Neural progenitor cell (in vitro differentiated cells): ENCODE data around the gene ZBTB20. TPM values are rescaled to one million over a fixed set of nuclear protein-coding genes. Genes with fewer than 3 reads are reported as not detected.
A peak's percentile ranks its signal among the peaks of the same experiment; 100 is the strongest.
"Not testable (repeated sequence)": the region's sequence is repeated elsewhere in the genome, so short reads cannot be mapped to it uniquely, and the experiment has no call there.

Experiments used
- DNase-seq: peaks from one replicate; pipeline ENCODE4 v3.0.0-alpha.2; 2016; ENCODE audit warnings: low spot score
- H2AFZ ChIP-seq: fragments of 200-600 bp; sonication (generic); replicated peaks from 2 replicates; pipeline ENCODE4 v1.6.1; 2016; ENCODE audit warnings: antibody characterized with exemption
- H3F3A ChIP-seq: fragments of 200-600 bp; sonication (generic); 2 replicates; pipeline ENCODE4 v1.6.1; 2016; ENCODE audit warnings: antibody characterized with exemption, low read depth
- H3K27ac ChIP-seq: fragments of 200-600 bp; sonication (generic); 2 replicates; pipeline ENCODE4 v1.5.1; 2016; ENCODE audit warnings: mild to moderate bottlenecking
- H3K27me3 ChIP-seq: fragments of 200-600 bp; sonication (generic); 2 replicates; pipeline ENCODE4 v1.6.1; 2016; ENCODE audit warnings: mild to moderate bottlenecking, moderate library complexity
- H3K36me3 ChIP-seq: fragments of 200-600 bp; sonication (generic); 2 replicates; pipeline ENCODE4 v1.5.1; 2016
- H3K4me1 ChIP-seq: fragments of 200-600 bp; sonication (generic); 2 replicates; pipeline ENCODE4 v1.6.1; 2016; ENCODE audit warnings: mixed run types
- H3K4me2 ChIP-seq: fragments of 200-600 bp; sonication (generic); 2 replicates; pipeline ENCODE4 v1.6.1; 2016
- H3K4me3 ChIP-seq: fragments of 200-600 bp; sonication (generic); 2 replicates; pipeline ENCODE4 v1.5.1; 2016
- H3K79me2 ChIP-seq: fragments of 200-600 bp; sonication (generic); 2 replicates; pipeline ENCODE4 v1.6.1; 2016; ENCODE audit warnings: low read depth
- H3K9ac ChIP-seq: fragments of 200-600 bp; sonication (generic); 2 replicates; pipeline ENCODE4 v1.6.1; 2016
- H3K9me3 ChIP-seq: fragments of 200-600 bp; sonication (generic); 2 replicates; pipeline ENCODE4 v1.5.1; 2016; ENCODE audit warnings: low read depth
- H4K20me1 ChIP-seq: fragments of 200-600 bp; sonication (generic); 2 replicates; pipeline ENCODE4 v1.6.1; 2016; ENCODE audit warnings: low read depth
- H3K27ac Mint-ChIP-seq: 3 replicates; pipeline ENCODE4 v1.8.0; 2021; ENCODE audit warnings: mixed read lengths
- H3K27me3 Mint-ChIP-seq: 2 replicates; pipeline ENCODE4 v1.8.0; 2022; ENCODE audit warnings: low read depth, mild to moderate bottlenecking, inconsistent platforms, moderate library complexity, mixed read lengths; ENCODE audit not compliant: insufficient read depth
- H3K36me3 Mint-ChIP-seq: 3 replicates; pipeline ENCODE4 v1.8.0; 2021; ENCODE audit warnings: mixed read lengths
- H3K4me1 Mint-ChIP-seq: 3 replicates; pipeline ENCODE4 v1.8.0; 2021; ENCODE audit warnings: mixed read lengths
- H3K4me3 Mint-ChIP-seq: 3 replicates; pipeline ENCODE4 v1.8.0; 2021; ENCODE audit warnings: mild to moderate bottlenecking, moderate library complexity, mixed read lengths
- H3K9me3 Mint-ChIP-seq: 3 replicates; pipeline ENCODE4 v1.8.0; 2020; ENCODE audit warnings: mixed read lengths
- EZH2 ChIP-seq: fragments of 200-600 bp; sonication (generic); IDR thresholded peaks from 2 replicates; pipeline ENCODE4 v1.6.1; 2017; ENCODE audit warnings: antibody characterized with exemption, mild to moderate bottlenecking, moderate library complexity
- EZH2phosphoT487 ChIP-seq: fragments of 200-600 bp; sonication (generic); IDR thresholded peaks from 2 replicates; pipeline ENCODE4 v1.6.1; 2017; ENCODE audit warnings: antibody characterized with exemption
- total RNA-seq: library from RNA; depleted of rRNA; stranded (reverse); fragments of >200 nt; gene quantifications from 2 replicates; pipeline ENCODE4 v1.2.3, GENCODE V29; 2015; ENCODE audit warnings: low replicate concordance
- TF ChIP-seq, protein P1 (sequence below): fragments of 200-600 bp; sonication (generic); IDR thresholded peaks from 2 replicates; pipeline ENCODE4 v1.5.1; 2017; ENCODE audit warnings: antibody characterized with exemption, mild to moderate bottlenecking

Gene ZBTB20
- total RNA-seq, 1 donor from 2014 or later, result 1.9 TPM

DNA sequence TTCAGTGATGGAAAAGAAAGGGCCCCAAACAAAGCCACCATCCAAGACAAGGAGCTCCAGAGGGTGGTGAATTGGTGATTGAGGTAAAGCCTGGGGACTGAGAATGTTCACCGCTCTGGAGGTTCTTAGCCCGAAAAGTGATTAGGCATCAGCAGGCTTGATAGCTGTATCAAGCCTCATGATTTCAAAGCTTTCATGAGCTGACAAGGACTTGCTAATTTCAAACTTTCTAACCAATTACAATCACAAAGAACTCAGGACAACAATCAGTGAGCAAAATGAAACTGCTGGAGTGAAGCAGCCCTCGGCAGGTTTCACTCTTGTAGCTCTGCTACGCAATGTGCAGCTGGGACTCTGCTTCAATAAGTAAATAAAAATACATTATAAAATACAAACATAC is 461.9 kb downstream of the ZBTB20 start:
- Histone ChIP-seq H3K4me2 (peak overlapping the region; percentile 47), H3K9me3 (no peaks in the 10 kb centered on the region), H3K27me3 (no peaks in the 10 kb centered on the region), H3K9ac (no peak overlapping the region), H3K4me1 (peaks cover 32% of the 10 kb centered on the region), H4K20me1 (no peaks in the 10 kb centered on the region), H2AFZ (peak overlapping the region; percentile 85), H3F3A (peaks cover 11% of the 10 kb centered on the region), H3K27ac (peak overlapping the region; percentile 83), H3K79me2 (no peaks in the 10 kb centered on the region), H3K4me3 (no peak overlapping the region), H3K36me3 (no peaks in the 10 kb centered on the region)
- Mint-ChIP-seq H3K36me3 (no peaks in the 10 kb centered on the region), H3K27ac (peak overlapping the region; percentile 76), H3K4me3 (peak overlapping the region; percentile 25), H3K9me3 (no peaks in the 10 kb centered on the region), H3K27me3 (no peaks in the 10 kb centered on the region), H3K4me1 (peaks cover 31% of the 10 kb centered on the region)
- TF ChIP-seq EZH2phosphoT487 (no peak), EZH2 (no peak)
- TF ChIP-seq, protein P1, sequence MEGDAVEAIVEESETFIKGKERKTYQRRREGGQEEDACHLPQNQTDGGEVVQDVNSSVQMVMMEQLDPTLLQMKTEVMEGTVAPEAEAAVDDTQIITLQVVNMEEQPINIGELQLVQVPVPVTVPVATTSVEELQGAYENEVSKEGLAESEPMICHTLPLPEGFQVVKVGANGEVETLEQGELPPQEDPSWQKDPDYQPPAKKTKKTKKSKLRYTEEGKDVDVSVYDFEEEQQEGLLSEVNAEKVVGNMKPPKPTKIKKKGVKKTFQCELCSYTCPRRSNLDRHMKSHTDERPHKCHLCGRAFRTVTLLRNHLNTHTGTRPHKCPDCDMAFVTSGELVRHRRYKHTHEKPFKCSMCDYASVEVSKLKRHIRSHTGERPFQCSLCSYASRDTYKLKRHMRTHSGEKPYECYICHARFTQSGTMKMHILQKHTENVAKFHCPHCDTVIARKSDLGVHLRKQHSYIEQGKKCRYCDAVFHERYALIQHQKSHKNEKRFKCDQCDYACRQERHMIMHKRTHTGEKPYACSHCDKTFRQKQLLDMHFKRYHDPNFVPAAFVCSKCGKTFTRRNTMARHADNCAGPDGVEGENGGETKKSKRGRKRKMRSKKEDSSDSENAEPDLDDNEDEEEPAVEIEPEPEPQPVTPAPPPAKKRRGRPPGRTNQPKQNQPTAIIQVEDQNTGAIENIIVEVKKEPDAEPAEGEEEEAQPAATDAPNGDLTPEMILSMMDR, result no peak
- DNase-seq, result peak; percentile 42

DNA sequence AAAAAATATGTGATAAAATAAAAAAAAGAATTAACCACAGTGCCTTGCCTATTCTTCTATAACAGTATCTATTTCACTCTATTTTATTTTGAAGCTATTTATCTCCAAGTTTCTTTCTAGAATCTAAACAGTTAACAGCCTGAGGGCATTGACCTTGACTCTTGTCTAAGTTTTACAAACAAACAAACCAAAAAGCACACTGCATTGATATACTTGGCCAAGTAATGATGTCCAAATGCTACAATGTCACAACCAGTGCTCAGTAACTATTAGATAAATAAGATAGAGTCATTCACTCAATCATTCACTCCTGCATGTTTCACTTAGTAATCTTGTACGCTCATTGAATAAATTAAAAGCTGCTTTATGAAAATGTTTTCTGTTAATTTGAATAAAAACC is 466.8 kb downstream of the ZBTB20 start:
- H3K4me1 Mint-ChIP-seq, result peaks cover 11% of the 10 kb centered on the region
- Histone ChIP-seq H3K4me2 (no peak overlapping the region), H3K4me3 (no peak overlapping the region), H3K79me2 (no peaks in the 10 kb centered on the region), H3K27me3 (no peaks in the 10 kb centered on the region), H3F3A (peaks cover 9% of the 10 kb centered on the region), H3K9me3 (no peaks in the 10 kb centered on the region), H3K4me1 (peaks cover 12% of the 10 kb centered on the region), H4K20me1 (no peaks in the 10 kb centered on the region), H3K36me3 (no peaks in the 10 kb centered on the region), H3K27ac (no peak overlapping the region), H2AFZ (no peak overlapping the region), H3K9ac (no peak overlapping the region)
- H3K9me3 Mint-ChIP-seq, result peaks cover 9% of the 10 kb centered on the region
- TF ChIP-seq EZH2, result no peak
- TF ChIP-seq, protein P1, result no peak
- TF ChIP-seq EZH2phosphoT487, result no peak
- H3K27me3 Mint-ChIP-seq, result peaks cover 2% of the 10 kb centered on the region
- H3K36me3 Mint-ChIP-seq, result no peaks in the 10 kb centered on the region
- no peak for DNase-seq
- no peak overlapping the region for H3K4me3 Mint-ChIP-seq
- H3K27ac Mint-ChIP-seq, result no peak overlapping the region

DNA sequence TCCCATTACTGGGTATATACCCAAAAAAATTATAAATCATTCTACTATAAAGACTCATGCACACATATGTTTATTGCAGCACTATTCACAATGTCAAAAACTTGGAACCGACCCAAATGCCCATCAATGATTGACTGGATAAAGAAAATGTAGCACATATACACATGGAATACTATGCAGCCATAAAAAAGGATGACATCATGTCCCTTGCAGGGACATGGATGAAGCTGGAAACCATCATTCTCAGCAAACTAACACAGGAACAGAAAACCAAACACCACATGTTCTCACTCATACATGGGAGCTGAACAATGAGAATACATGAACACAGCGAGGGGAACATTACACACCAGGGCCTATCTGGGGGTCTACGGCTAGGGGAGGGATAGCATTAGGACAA is 467.3 kb downstream of the ZBTB20 start:
- not testable (repeated sequence) for H3K79me2 ChIP-seq, H3K27ac Mint-ChIP-seq, H3K27me3 ChIP-seq, H3K9me3 ChIP-seq, H3K36me3 Mint-ChIP-seq, H4K20me1 ChIP-seq, H3K9me3 Mint-ChIP-seq, H3K4me2 ChIP-seq, H3K4me1 Mint-ChIP-seq, H3K9ac ChIP-seq, H3K4me1 ChIP-seq, H3K27ac ChIP-seq, H3K36me3 ChIP-seq, DNase-seq, H3K4me3 ChIP-seq, H3K4me3 Mint-ChIP-seq, H3F3A ChIP-seq, H3K27me3 Mint-ChIP-seq, H2AFZ ChIP-seq

DNA sequence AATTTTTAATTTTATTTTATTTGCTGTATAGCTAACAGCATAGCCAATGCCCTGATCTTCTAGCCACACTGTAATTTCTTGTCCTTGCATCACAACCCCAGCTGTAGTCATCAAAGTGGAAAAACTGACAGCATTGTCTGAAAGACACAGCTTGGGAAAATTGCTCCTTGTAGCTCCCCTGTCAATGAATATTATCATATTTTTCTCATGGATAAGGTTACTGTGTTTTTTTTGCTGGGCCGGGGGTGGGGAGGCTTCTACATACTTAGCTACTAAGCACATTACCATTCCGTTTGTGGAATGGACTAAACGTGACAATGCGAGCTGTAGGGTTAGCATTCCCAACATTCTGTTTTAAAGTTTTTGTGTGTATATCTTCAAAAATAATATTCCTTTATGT is 472.0 kb downstream of the ZBTB20 start:
- Histone ChIP-seq H3K4me2 (no peak overlapping the region), H3K27ac (no peak overlapping the region)
- H3K9me3 Mint-ChIP-seq, result peaks cover 9% of the 10 kb centered on the region

More for the DNA sequence above, 472.0 kb downstream of the ZBTB20 start:
- Mint-ChIP-seq H3K4me3 (no peak overlapping the region), H3K4me1 (peaks cover 24% of the 10 kb centered on the region), H3K36me3 (no peaks in the 10 kb centered on the region), H3K27me3 (peaks cover 2% of the 10 kb centered on the region), H3K27ac (no peak overlapping the region)
- H3K9ac ChIP-seq, result no peak overlapping the region
- H2AFZ ChIP-seq, result no peak overlapping the region
- no peaks in the 10 kb centered on the region for H4K20me1 ChIP-seq
- H3K36me3 ChIP-seq, result no peaks in the 10 kb centered on the region
- TF ChIP-seq, protein P1, result no peak
- no peak for TF ChIP-seq EZH2phosphoT487
- TF ChIP-seq EZH2, result no peak
- H3K9me3 ChIP-seq, result no peaks in the 10 kb centered on the region
- peaks cover 19% of the 10 kb centered on the region for H3K4me1 ChIP-seq
- no peaks in the 10 kb centered on the region for H3K27me3 ChIP-seq
- H3F3A ChIP-seq, result no peaks in the 10 kb centered on the region
- H3K79me2 ChIP-seq, result no peaks in the 10 kb centered on the region
- no peak overlapping the region for H3K4me3 ChIP-seq
- no peak for DNase-seq
